PC-9 (cell line): Measurements from ENCODE around the gene HPS1. TPM values are rescaled to one million over a fixed set of nuclear protein-coding genes. Genes with fewer than 3 reads are reported as not detected.

Source experiments
- BruUV-seq: library from RNA; stranded (reverse); fragments of 400-500 nt; replicated peaks from 2 replicates; lab custom pipeline; 2021; lab: Mats Ljungman, UMichigan
- CTCF ChIA-PET: fragments of 300-600 bp; sonication (Branson Sonifier 250); formaldehyde crosslinking; loops from one replicate; lab custom pipeline; 2022; ENCODE audit warnings: antibody characterized with exemption; lab: Charles Lee
- POLR2A ChIA-PET: fragments of 300-600 bp; sonication (Branson Sonifier 250); formaldehyde crosslinking; loops from one replicate; lab custom pipeline; 2022; ENCODE audit warnings: antibody characterized with exemption; ENCODE audit not compliant: unreplicated experiment; lab: Charles Lee
- DNase-seq, 2 experiments: peaks; one replicate each; pipeline versions ENCODE4 v3.0.0 to v3.0.0-alpha.2; 2015 to 2022; ENCODE audit warnings: mixed read lengths in 1 of 2
- H2AFZ ChIP-seq: fragments of 200-600 bp; sonication (generic); 2 replicates; pipeline ENCODE4 v1.8.1; 2017; ENCODE audit warnings: antibody characterized with exemption
- H3F3A ChIP-seq: fragments of 200-600 bp; sonication (generic); 2 replicates; pipeline ENCODE4 v1.8.1; 2017; ENCODE audit warnings: antibody characterized with exemption, mild to moderate bottlenecking, low read depth; ENCODE audit not compliant: insufficient read depth
- H3K27ac ChIP-seq: fragments of 200-600 bp; sonication (generic); 2 replicates; pipeline ENCODE4 v1.6.1; 2016; ENCODE audit warnings: mixed run types
- H3K27me3 ChIP-seq: fragments of 200-600 bp; sonication (generic); 2 replicates; pipeline ENCODE4 v1.6.1; 2016; ENCODE audit warnings: low read depth, mixed run types; ENCODE audit not compliant: insufficient read depth
- H3K36me3 ChIP-seq: fragments of 200-600 bp; sonication (generic); 2 replicates; pipeline ENCODE4 v1.6.1; 2016; ENCODE audit warnings: low read depth, mixed run types
- H3K4me1 ChIP-seq: fragments of 200-600 bp; sonication (generic); replicated peaks from 2 replicates; pipeline ENCODE4 v1.6.1; 2016; ENCODE audit warnings: mixed run types; ENCODE audit not compliant: insufficient read depth
- H3K4me2 ChIP-seq: fragments of 200-600 bp; sonication (generic); 2 replicates; pipeline ENCODE4 v1.6.1; 2017; ENCODE audit warnings: mixed run types
- H3K4me3 ChIP-seq: fragments of 200-600 bp; sonication (generic); 2 replicates; pipeline ENCODE4 v1.6.1; 2016; ENCODE audit warnings: mixed run types
- H3K79me2 ChIP-seq: fragments of 200-600 bp; sonication (generic); 2 replicates; pipeline ENCODE4 v1.6.1; 2017; ENCODE audit warnings: low read depth, mixed run types
- H3K9me2 ChIP-seq: fragments of 200-600 bp; sonication (generic); 2 replicates; pipeline ENCODE4 v1.8.1; 2017; ENCODE audit warnings: mild to moderate bottlenecking; ENCODE audit not compliant: insufficient read depth
- H3K9me3 ChIP-seq: fragments of 200-600 bp; sonication (generic); 2 replicates; pipeline ENCODE4 v1.8.1; 2016; ENCODE audit warnings: low read depth; ENCODE audit not compliant: insufficient read depth
- H4K20me1 ChIP-seq: fragments of 200-600 bp; sonication (generic); 2 replicates; pipeline ENCODE4 v1.8.1; 2017; ENCODE audit not compliant: insufficient read depth
- EZH2 ChIP-seq: fragments of 200-600 bp; sonication (generic); IDR thresholded peaks from 2 replicates; pipeline ENCODE4 v1.8.0; 2017; ENCODE audit warnings: antibody characterized with exemption, low read depth
- intact Hi-C: fragments of 100-400 bp; cut with micrococcal nuclease; formaldehyde crosslinking; loops from one replicate; pipeline ENCODE4 v1.10.0; 2022; ENCODE audit not compliant: unreplicated experiment
- total RNA-seq: library from RNA; stranded (reverse); gene quantifications from 2 replicates; pipeline ENCODE4 v1.2.3, GENCODE V29; 2021
- TF ChIP-seq, protein P1 (sequence below): fragments of 200-600 bp; sonication (generic); conservative IDR thresholded peaks from 2 replicates; pipeline ENCODE4 v1.6.1; 2017; ENCODE audit warnings: mixed run types, antibody characterized with exemption, mild to moderate bottlenecking, moderate library complexity

The HPS1 gene
- total RNA-seq, 1 experiment from 2014 or later, result 43.2 TPM

DNA sequence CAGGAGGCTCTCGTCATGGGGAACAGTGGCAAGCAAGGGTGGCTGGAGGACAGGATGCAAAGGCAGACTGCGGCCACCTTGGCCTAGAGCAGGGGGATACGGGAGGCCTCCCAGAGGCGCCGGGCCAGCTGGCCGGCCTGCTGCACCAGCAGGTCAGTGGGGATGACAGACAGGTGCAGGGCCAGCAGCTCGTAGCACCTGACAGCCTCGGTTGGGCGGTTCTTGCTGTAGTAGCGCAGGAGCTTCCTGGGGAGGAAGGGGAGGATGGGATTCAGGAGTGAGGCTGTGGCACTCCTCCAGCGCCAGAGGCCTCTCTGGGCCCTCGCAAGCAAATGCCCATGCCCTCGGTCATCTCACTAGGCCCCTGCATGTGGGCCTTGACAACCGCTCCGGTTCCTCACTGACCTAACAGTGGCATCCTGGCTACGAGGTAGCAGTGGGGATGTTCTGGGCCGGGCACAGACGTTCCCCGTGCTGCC is 29.2 kb downstream of the HPS1 start:
- H3K36me3 ChIP-seq, result no peaks in the 10 kb centered on the region
- TF ChIP-seq, protein P1, sequence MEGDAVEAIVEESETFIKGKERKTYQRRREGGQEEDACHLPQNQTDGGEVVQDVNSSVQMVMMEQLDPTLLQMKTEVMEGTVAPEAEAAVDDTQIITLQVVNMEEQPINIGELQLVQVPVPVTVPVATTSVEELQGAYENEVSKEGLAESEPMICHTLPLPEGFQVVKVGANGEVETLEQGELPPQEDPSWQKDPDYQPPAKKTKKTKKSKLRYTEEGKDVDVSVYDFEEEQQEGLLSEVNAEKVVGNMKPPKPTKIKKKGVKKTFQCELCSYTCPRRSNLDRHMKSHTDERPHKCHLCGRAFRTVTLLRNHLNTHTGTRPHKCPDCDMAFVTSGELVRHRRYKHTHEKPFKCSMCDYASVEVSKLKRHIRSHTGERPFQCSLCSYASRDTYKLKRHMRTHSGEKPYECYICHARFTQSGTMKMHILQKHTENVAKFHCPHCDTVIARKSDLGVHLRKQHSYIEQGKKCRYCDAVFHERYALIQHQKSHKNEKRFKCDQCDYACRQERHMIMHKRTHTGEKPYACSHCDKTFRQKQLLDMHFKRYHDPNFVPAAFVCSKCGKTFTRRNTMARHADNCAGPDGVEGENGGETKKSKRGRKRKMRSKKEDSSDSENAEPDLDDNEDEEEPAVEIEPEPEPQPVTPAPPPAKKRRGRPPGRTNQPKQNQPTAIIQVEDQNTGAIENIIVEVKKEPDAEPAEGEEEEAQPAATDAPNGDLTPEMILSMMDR, result no peak
- TF ChIP-seq EZH2, result no peak
- CTCF ChIA-PET, result no interaction called here
- POLR2A ChIA-PET, result no interaction called here
- no peaks in the 10 kb centered on the region for H3K9me3 ChIP-seq
- H3K4me2 ChIP-seq, result no peak overlapping the region
- no peaks in the 10 kb centered on the region for H3K9me2 ChIP-seq
- H2AFZ ChIP-seq, result no peak overlapping the region
- intact Hi-C loops, result loop anchor here (5.0 kb wide), 1 partner anchor 105 kb away; no protein-coding TSS in a partner anchor
- no peak overlapping the region for H3K27ac ChIP-seq
- H3K79me2 ChIP-seq, result peaks cover 10% of the 10 kb centered on the region
- H3F3A ChIP-seq, result no peaks in the 10 kb centered on the region
- H3K27me3 ChIP-seq, result no peaks in the 10 kb centered on the region
- peaks cover 9% of the 10 kb centered on the region for H3K4me1 ChIP-seq
- no peak overlapping the region for H3K4me3 ChIP-seq
- H4K20me1 ChIP-seq, result no peaks in the 10 kb centered on the region
- no TSS peak for BruUV-seq
- DNase-seq, result no peak

DNA sequence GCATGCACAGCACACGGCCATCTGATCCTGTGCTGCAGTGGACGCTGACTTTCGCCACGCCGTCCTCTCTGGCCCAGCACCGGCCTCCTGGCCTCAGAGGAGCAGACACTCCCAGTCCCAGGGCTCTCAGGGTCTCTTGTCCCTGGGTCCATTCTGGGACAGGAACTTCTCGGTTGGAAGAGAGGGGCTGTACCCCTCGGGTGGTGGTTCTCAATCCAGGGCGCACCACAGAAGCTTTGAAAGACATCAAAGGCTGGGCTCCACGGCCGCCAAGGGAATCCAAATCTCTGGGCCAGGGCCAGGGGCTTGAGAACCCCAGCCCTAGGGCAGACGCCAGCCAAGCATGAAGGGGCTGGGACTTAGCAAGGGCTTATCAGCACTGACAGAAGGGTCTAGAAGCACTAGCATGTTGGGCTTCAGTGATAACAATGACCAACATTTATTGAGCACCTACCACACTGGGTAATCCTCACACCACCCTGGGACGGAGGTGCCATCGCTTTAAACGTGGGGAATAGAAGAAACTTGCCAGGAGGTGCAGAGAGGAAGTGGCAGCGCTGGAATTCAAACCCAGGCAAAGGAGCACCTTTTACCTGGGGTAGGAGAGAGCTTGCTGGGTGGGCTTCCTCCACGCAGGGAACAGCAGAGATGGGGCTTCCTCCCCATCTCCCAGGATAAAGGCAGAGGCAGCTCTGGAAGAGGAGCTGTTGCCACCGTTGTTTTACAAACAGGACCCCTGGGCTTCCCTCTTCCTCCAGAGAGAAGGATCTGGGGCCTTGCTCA is 29.9 kb downstream of the HPS1 start:
- peaks cover 9% of the 10 kb centered on the region for H3K4me1 ChIP-seq
- H3K27ac ChIP-seq, result no peak overlapping the region
- H3K9me2 ChIP-seq, result no peaks in the 10 kb centered on the region
- H3K4me2 ChIP-seq, result no peak overlapping the region
- BruUV-seq, result no TSS peak
- DNase-seq, result no peak
- no peak for TF ChIP-seq EZH2
- TF ChIP-seq, protein P1, result no peak
- CTCF ChIA-PET, result no interaction called here
- H3K9me3 ChIP-seq, result no peaks in the 10 kb centered on the region
- no peaks in the 10 kb centered on the region for H3K36me3 ChIP-seq
- H3F3A ChIP-seq, result no peaks in the 10 kb centered on the region
- H3K79me2 ChIP-seq, result peaks cover 10% of the 10 kb centered on the region
- intact Hi-C loops, result loop anchor here (5.0 kb wide), 1 partner anchor 104 kb away; no protein-coding TSS in a partner anchor
- no peak overlapping the region for H2AFZ ChIP-seq
- H3K4me3 ChIP-seq, result no peak overlapping the region
- H4K20me1 ChIP-seq, result no peaks in the 10 kb centered on the region
- POLR2A ChIA-PET, result no interaction called here
- H3K27me3 ChIP-seq, result no peaks in the 10 kb centered on the region

DNA sequence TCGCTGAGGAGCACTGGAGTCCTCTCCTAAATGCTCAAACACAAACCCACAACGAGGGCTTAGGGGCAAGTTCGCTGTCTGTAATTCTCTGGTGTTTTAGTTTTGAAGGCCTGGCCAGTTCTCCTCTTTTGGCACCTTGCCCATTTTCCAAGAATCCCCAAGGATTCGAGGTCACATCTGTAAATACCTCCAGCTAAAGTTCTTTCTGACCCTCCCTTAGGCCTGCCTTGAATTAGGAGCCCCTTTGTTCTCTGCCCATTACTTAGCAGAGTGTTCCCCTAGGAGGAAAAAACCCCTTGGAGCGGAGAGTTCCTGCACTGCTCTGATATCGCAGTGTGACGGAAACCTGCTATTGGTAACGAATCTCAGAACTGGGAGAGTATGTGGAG is 31.0 kb downstream of the HPS1 start:
- Histone ChIP-seq H2AFZ (no peak overlapping the region), H4K20me1 (no peaks in the 10 kb centered on the region), H3K4me2 (peak overlapping the region; percentile 88; the same call in 1 of the 2 replicates), H3K27me3 (no peaks in the 10 kb centered on the region), H3K36me3 (no peaks in the 10 kb centered on the region), H3K4me3 (no peak overlapping the region), H3K4me1 (peaks cover 9% of the 10 kb centered on the region), H3K27ac (no peak overlapping the region), H3K9me2 (no peaks in the 10 kb centered on the region), H3K79me2 (peaks cover 10% of the 10 kb centered on the region), H3K9me3 (no peaks in the 10 kb centered on the region), H3F3A (no peaks in the 10 kb centered on the region)
- no TSS peak for BruUV-seq
- ChIA-PET POLR2A (no interaction called here), CTCF (no interaction called here)
- intact Hi-C loops, result loop anchor here (1.0 to 5.0 kb wide), 2 partner anchors 52 to 103 kb away; no protein-coding TSS in a partner anchor
- TF ChIP-seq, protein P1, result no peak
- TF ChIP-seq EZH2, result no peak
- no peak for DNase-seq
